ENCODE results near the gene TUBA1B. TPM values are rescaled to one million over a fixed set of nuclear protein-coding genes. Genes with fewer than 3 reads are reported as not detected.

Gene TUBA1B
- total RNA-seq, 1 donor from 2014 or later = 253 TPM

GRCh38 chr12:49091056-49091835 is 39.9 kb downstream of the TUBA1B start:
- H3K36me3 ChIP-seq (ENCODE audit: control insufficient read depth, insufficient read depth, low read length) = no peaks in the 10 kb centered on the region
- no peak for TF ChIP-seq CTCF (IDR thresholded peaks at IDR 0.05; ENCODE audit: insufficient read depth, low read length, severe bottlenecking)
- DNase-seq (ENCODE audit: low read depth) (no peak), FAIRE-seq (no peak)
- H3K27me3 ChIP-seq (ENCODE audit: control insufficient read depth, insufficient read depth, low read length) = peaks cover 47% of the 10 kb centered on the region
- no peak overlapping the region for H3K4me3 ChIP-seq (ENCODE audit: low read depth, low read length)

GRCh38 chr12:49089821-49090773 is 41.1 kb downstream of the TUBA1B start:
- peak; percentile 20 for TF ChIP-seq CTCF (IDR thresholded peaks at IDR 0.05; ENCODE audit: insufficient read depth, low read length, severe bottlenecking)
- no peak for FAIRE-seq
- Histone ChIP-seq H3K4me3 (ENCODE audit: low read depth, low read length) (no peak overlapping the region), H3K36me3 (ENCODE audit: control insufficient read depth, insufficient read depth, low read length) (no peaks in the 10 kb centered on the region), H3K27me3 (ENCODE audit: control insufficient read depth, insufficient read depth, low read length) (peaks cover 47% of the 10 kb centered on the region)
- no peak for DNase-seq (ENCODE audit: low read depth)

- no peak for TF ChIP-seq CTCF (IDR thresholded peaks at IDR 0.05; ENCODE audit: insufficient read depth, low read length, severe bottlenecking)
- DNase-seq (ENCODE audit: low read depth) = no peak
- no peaks in the 10 kb centered on the region for H3K36me3 ChIP-seq (ENCODE audit: control insufficient read depth, insufficient read depth, low read length)
- peaks cover 40% of the 10 kb centered on the region for H3K27me3 ChIP-seq (ENCODE audit: control insufficient read depth, insufficient read depth, low read length)
- H3K4me3 ChIP-seq (ENCODE audit: low read depth, low read length) = no peak overlapping the region
- no peak for FAIRE-seq
Observed at GRCh38 chr12:49088932-49089330, 42.3 kb downstream of the TUBA1B start.

GRCh38 chr12:49088150-49088931 is 42.9 kb downstream of the TUBA1B start:
- DNase-seq (ENCODE audit: low read depth) = peak; percentile 93
- peaks cover 35% of the 10 kb centered on the region for H3K27me3 ChIP-seq (ENCODE audit: control insufficient read depth, insufficient read depth, low read length)
- H3K36me3 ChIP-seq (ENCODE audit: control insufficient read depth, insufficient read depth, low read length) = no peaks in the 10 kb centered on the region
- no peak overlapping the region for H3K4me3 ChIP-seq (ENCODE audit: low read depth, low read length)
- TF ChIP-seq CTCF (IDR thresholded peaks at IDR 0.05; ENCODE audit: insufficient read depth, low read length, severe bottlenecking) = peak; percentile 89
- no peak for FAIRE-seq

- Histone ChIP-seq H3K27me3 (ENCODE audit: control insufficient read depth, insufficient read depth, low read length) (peaks cover 17% of the 10 kb centered on the region), H3K36me3 (ENCODE audit: control insufficient read depth, insufficient read depth, low read length) (no peaks in the 10 kb centered on the region), H3K4me3 (ENCODE audit: low read depth, low read length) (no peak overlapping the region)
- no peak for TF ChIP-seq CTCF (IDR thresholded peaks at IDR 0.05; ENCODE audit: insufficient read depth, low read length, severe bottlenecking)
- no peak for FAIRE-seq
- no peak for DNase-seq (ENCODE audit: low read depth)
Observed at GRCh38 chr12:49086116-49086515, 45.1 kb downstream of the TUBA1B start.

Data from bronchial epithelial cell (primary cell).